ENCODE results near the gene MAP4K3.

Gene MAP4K3

DNA sequence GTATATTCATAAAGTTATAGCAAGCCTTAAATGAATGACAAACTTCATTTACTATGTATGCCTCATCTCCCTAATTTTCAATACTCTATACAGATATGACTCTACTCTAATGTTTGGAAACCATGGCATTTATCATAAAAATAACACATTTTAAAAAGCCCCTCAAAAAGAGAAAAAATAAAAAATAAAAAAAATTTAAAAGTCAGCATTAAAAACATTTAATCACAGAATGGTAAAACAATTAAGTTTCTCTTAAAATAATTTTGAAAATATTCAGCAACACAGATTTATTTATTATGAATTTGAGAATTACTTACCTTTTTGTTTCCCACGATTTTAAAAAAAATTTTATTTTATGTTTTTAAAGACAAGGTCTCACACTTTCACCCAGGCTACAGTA, 128.3 kb downstream of the MAP4K3 start:
- no peak for ATAC-seq

DNA sequence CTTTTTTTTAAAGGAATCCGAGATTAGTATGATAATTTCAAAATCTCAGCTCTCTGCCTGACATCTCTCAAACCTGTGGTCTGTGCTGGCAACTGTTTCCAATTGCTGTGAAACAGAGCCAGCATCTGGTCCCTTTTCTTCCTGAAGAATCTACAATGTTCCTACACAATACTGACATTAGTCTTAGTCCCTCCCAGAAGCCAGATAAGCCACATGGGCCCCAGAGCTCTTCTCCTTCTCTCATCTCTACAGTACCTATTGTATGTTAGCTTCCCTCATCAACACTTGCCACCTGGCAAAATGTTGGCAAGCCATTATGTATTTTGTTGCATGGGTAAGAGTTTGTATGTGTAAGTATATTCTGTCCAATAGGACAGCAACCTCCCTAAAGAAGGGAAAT, 130.5 kb downstream of the MAP4K3 start:
- peak; percentile 43; the same call in 2 of the 3 replicates for ATAC-seq
- TF ChIP-seq ISL1 (CRISPR knock-in tag; IDR thresholded peaks at IDR 0.05): no peak
- no peak for TF ChIP-seq ZNF70 (CRISPR knock-in tag; IDR thresholded peaks at IDR 0.05)
- TF ChIP-seq, protein P1, sequence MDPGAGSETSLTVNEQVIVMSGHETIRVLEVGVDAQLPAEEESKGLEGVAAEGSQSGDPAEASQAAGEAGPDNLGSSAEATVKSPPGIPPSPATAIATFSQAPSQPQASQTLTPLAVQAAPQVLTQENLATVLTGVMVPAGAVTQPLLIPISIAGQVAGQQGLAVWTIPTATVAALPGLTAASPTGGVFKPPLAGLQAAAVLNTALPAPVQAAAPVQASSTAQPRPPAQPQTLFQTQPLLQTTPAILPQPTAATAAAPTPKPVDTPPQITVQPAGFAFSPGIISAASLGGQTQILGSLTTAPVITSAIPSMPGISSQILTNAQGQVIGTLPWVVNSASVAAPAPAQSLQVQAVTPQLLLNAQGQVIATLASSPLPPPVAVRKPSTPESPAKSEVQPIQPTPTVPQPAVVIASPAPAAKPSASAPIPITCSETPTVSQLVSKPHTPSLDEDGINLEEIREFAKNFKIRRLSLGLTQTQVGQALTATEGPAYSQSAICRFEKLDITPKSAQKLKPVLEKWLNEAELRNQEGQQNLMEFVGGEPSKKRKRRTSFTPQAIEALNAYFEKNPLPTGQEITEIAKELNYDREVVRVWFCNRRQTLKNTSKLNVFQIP (CRISPR knock-in tag; IDR thresholded peaks at IDR 0.05; ENCODE audit: borderline replicate concordance, low read depth): no peak
- TF ChIP-seq GLIS3 (CRISPR knock-in tag; IDR thresholded peaks at IDR 0.05): no peak
- TF ChIP-seq ZNF8 (CRISPR knock-in tag; IDR thresholded peaks at IDR 0.05): no peak
- TF ChIP-seq ZNF565 (CRISPR knock-in tag; conservative IDR thresholded peaks at IDR 0.05; ENCODE audit: low read depth): no peak
- no peak for TF ChIP-seq BACH2 (CRISPR knock-in tag; IDR thresholded peaks at IDR 0.05; ENCODE audit: borderline replicate concordance)
- TF ChIP-seq PPARA (CRISPR knock-in tag; IDR thresholded peaks at IDR 0.05; ENCODE audit: borderline replicate concordance): no peak
- no peak for TF ChIP-seq ZFP3 (CRISPR knock-in tag; IDR thresholded peaks at IDR 0.05)
- TF ChIP-seq SNAI2 (CRISPR knock-in tag; IDR thresholded peaks at IDR 0.05): no peak
- no peak for TF ChIP-seq ARNTL (CRISPR knock-in tag; IDR thresholded peaks at IDR 0.05; ENCODE audit: borderline replicate concordance, low read depth)
- TF ChIP-seq ZC3H10 (CRISPR knock-in tag; IDR thresholded peaks at IDR 0.05): no peak
- no peak for TF ChIP-seq CSDC2 (CRISPR knock-in tag; IDR thresholded peaks at IDR 0.05)
- TF ChIP-seq, protein P2, sequence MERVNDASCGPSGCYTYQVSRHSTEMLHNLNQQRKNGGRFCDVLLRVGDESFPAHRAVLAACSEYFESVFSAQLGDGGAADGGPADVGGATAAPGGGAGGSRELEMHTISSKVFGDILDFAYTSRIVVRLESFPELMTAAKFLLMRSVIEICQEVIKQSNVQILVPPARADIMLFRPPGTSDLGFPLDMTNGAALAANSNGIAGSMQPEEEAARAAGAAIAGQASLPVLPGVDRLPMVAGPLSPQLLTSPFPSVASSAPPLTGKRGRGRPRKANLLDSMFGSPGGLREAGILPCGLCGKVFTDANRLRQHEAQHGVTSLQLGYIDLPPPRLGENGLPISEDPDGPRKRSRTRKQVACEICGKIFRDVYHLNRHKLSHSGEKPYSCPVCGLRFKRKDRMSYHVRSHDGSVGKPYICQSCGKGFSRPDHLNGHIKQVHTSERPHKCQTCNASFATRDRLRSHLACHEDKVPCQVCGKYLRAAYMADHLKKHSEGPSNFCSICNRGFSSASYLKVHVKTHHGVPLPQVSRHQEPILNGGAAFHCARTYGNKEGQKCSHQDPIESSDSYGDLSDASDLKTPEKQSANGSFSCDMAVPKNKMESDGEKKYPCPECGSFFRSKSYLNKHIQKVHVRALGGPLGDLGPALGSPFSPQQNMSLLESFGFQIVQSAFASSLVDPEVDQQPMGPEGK (CRISPR knock-in tag; IDR thresholded peaks at IDR 0.05; ENCODE audit: borderline replicate concordance): no peak
- TF ChIP-seq TCF4 (CRISPR knock-in tag; IDR thresholded peaks at IDR 0.05; ENCODE audit: borderline replicate concordance): no peak
- TF ChIP-seq, protein P3, sequence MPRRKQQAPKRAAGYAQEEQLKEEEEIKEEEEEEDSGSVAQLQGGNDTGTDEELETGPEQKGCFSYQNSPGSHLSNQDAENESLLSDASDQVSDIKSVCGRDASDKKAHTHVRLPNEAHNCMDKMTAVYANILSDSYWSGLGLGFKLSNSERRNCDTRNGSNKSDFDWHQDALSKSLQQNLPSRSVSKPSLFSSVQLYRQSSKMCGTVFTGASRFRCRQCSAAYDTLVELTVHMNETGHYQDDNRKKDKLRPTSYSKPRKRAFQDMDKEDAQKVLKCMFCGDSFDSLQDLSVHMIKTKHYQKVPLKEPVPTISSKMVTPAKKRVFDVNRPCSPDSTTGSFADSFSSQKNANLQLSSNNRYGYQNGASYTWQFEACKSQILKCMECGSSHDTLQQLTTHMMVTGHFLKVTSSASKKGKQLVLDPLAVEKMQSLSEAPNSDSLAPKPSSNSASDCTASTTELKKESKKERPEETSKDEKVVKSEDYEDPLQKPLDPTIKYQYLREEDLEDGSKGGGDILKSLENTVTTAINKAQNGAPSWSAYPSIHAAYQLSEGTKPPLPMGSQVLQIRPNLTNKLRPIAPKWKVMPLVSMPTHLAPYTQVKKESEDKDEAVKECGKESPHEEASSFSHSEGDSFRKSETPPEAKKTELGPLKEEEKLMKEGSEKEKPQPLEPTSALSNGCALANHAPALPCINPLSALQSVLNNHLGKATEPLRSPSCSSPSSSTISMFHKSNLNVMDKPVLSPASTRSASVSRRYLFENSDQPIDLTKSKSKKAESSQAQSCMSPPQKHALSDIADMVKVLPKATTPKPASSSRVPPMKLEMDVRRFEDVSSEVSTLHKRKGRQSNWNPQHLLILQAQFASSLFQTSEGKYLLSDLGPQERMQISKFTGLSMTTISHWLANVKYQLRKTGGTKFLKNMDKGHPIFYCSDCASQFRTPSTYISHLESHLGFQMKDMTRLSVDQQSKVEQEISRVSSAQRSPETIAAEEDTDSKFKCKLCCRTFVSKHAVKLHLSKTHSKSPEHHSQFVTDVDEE (CRISPR knock-in tag; IDR thresholded peaks at IDR 0.05): no peak

More for the DNA sequence above, 128.3 kb downstream of the MAP4K3 start:
- TF ChIP-seq BACH2 (CRISPR knock-in tag; IDR thresholded peaks at IDR 0.05; ENCODE audit: borderline replicate concordance) (no peak), CSDC2 (CRISPR knock-in tag; IDR thresholded peaks at IDR 0.05) (no peak), SNAI2 (CRISPR knock-in tag; IDR thresholded peaks at IDR 0.05) (no peak), ARNTL (CRISPR knock-in tag; IDR thresholded peaks at IDR 0.05; ENCODE audit: borderline replicate concordance, low read depth) (no peak), TOX (CRISPR knock-in tag; IDR thresholded peaks at IDR 0.05; ENCODE audit: borderline replicate concordance) (no peak), TCF4 (CRISPR knock-in tag; IDR thresholded peaks at IDR 0.05; ENCODE audit: borderline replicate concordance) (no peak), ZC3H10 (CRISPR knock-in tag; IDR thresholded peaks at IDR 0.05) (no peak), ZFP30 (CRISPR knock-in tag; IDR thresholded peaks at IDR 0.05) (no peak), GLIS3 (CRISPR knock-in tag; IDR thresholded peaks at IDR 0.05) (no peak), ESRRG (CRISPR knock-in tag; IDR thresholded peaks at IDR 0.05) (no peak), ISL1 (CRISPR knock-in tag; IDR thresholded peaks at IDR 0.05) (no peak), PPARA (CRISPR knock-in tag; IDR thresholded peaks at IDR 0.05; ENCODE audit: borderline replicate concordance) (no peak)
- TF ChIP-seq, protein P4, sequence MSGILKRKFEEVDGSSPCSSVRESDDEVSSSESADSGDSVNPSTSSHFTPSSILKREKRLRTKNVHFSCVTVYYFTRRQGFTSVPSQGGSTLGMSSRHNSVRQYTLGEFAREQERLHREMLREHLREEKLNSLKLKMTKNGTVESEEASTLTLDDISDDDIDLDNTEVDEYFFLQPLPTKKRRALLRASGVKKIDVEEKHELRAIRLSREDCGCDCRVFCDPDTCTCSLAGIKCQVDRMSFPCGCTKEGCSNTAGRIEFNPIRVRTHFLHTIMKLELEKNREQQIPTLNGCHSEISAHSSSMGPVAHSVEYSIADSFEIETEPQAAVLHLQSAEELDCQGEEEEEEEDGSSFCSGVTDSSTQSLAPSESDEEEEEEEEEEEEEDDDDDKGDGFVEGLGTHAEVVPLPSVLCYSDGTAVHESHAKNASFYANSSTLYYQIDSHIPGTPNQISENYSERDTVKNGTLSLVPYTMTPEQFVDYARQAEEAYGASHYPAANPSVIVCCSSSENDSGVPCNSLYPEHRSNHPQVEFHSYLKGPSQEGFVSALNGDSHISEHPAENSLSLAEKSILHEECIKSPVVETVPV (CRISPR knock-in tag; IDR thresholded peaks at IDR 0.05): no peak
- TF ChIP-seq, protein P2 (CRISPR knock-in tag; IDR thresholded peaks at IDR 0.05; ENCODE audit: borderline replicate concordance): no peak
- TF ChIP-seq, protein P3 (CRISPR knock-in tag; IDR thresholded peaks at IDR 0.05): no peak
- TF ChIP-seq, protein P5, sequence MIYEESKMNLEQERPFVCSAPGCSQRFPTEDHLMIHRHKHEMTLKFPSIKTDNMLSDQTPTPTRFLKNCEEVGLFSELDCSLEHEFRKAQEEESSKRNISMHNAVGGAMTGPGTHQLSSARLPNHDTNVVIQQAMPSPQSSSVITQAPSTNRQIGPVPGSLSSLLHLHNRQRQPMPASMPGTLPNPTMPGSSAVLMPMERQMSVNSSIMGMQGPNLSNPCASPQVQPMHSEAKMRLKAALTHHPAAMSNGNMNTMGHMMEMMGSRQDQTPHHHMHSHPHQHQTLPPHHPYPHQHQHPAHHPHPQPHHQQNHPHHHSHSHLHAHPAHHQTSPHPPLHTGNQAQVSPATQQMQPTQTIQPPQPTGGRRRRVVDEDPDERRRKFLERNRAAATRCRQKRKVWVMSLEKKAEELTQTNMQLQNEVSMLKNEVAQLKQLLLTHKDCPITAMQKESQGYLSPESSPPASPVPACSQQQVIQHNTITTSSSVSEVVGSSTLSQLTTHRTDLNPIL (CRISPR knock-in tag; IDR thresholded peaks at IDR 0.05; ENCODE audit: low read depth): no peak
